Stimulated activated CD8-positive, alpha-beta memory T cell treated with anti-CD3 and anti-CD28 coated beads, Interleukin-2, amount 100 ng/mL, for 48 hours (primary cell): ENCODE results near the gene TMEM97.

Source experiments
- DNase-seq, 2 donors: peaks; one replicate each; pipeline ENCODE4 v3.0.0-alpha.2; 2020; ENCODE audit warnings: low read depth in 2 of 2

The TMEM97 gene

DNA sequence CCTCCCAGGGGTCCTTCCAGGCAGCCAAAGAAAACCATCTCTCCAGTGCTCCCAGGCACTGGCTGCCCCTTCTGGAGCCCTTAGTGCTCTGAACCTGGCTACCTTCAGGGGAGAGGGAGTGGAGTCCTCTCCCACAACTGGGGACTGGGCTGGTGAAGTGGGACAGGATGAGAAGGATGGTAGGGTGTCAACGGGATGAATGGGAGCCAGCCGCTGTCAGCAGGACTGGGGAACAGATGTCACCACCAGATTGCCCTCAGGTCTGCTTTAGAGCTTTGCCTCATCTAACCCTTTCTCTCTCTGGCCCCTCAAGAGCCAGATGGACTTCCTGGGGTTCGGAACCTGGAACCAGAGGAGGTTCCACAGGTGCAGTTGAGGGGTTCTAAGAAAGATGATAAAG, 46.5 kb downstream of the TMEM97 start:
- no peak for DNase-seq

DNA sequence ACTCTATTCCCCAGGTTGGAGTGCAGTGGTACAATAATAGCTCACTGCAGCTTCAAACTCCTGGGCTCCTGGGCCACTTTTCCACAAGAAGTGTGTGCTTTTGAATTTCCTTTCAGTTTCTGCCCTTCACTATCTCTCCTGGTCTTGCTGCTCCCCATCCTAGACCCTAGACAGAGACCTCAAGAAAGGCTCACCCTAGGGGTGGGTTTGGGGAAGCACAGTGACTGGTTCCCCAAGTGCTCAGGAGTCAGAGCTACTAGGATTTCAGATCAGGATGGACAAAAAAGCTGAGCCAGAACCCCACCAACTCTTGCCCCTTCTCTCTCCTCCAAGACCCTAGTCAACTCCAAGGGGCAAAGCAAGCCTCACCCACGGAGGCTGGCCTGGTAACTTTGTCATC, 47.6 kb downstream of the TMEM97 start:
- DNase-seq = no peak

DNA sequence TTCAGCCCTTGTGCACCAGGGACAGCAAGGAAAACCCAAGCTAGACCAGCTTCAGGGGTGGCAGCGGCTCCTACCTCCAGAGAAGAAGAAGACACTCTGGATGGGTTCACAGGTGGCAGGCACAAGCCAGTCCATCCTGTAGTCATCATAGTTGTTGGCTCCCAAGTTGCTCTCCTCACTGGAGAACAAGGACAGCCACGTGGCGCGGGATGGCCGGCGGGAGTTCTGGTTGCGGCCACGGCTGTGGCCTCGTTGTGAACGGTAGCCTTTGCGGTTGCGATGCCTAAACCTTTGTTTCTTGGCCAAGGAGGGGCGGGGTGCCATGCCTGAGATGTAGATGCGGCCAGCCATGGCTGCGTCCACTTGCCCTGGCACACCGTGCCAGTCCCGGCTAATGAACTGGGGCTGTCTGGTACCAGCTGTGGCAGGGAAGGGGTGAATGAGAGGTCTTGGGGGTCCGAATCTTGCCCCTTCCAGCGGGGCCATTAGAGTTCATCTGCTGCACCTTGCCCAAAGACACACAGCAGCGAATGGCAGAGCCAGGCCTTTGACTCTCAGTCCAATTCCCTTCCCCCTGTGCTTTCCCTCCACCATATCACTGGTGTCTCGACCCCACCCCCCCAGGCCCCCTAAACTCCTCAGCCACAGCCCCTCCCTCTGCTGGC, 48.8 kb downstream of the TMEM97 start:
- DNase-seq = no peak

DNA sequence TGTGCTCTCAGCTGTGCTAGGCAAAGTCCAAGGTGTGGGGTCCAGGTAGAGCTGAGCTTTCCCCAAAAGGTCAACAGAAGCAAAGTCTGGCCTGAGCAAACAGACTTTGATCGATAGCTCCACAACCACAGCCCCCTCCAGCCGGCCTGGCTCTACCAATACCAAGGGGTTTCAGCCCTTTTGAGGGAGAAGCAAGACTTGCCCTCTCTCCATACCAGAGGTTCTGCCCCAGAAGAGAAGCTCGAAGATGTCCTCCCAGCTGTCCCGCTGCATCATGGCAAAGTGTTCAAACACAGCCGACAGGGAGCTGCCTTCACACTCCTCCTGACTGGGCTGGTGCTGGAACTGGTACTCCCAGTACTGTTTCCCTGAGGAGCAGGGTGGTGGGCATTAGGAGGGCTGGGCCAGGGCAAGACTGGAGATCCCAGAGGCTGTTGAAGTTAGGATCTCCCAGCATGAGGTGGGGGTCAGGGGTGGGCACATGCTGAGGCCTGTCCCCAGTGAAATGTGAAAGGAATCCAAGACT, 49.4 kb downstream of the TMEM97 start:
- no peak for DNase-seq

DNA sequence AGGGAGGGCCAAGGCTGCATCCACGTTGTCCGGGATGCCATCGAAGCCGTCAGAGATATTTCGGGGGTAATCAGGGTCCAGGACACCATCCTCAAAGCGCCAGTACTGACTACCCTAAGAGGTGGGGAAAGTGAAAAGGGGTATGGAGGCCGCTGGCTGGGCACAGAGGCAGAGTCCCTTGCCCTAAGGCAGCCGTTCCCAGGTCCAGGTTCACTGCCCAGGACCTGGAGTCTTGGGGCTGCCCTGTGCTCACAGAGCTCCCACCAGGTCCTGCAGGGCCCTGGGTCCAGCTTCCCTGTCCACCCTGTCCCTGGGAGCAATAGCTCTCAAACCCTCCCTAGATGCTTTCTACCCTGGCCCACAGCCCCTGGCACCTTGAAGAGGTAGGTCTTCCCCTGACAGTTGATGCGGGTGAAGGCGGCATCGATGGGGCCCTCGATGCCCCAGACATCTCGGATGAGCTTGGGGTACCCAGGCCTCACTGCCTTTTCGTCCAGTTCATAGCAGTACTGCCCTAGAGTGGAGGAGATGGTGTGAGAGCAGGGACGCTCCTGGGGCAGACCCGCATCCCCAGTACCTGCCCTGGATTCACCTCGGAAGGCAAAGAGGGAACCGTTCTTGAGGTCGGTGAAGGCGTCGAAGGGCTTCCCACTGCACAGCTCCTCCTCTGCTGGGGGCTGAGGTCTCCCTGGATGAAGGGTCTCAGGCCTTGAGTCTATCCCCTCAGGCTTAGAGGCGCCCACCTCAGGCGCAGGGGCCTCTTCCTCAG, 50.1 kb downstream of the TMEM97 start:
- DNase-seq = no peak

DNA sequence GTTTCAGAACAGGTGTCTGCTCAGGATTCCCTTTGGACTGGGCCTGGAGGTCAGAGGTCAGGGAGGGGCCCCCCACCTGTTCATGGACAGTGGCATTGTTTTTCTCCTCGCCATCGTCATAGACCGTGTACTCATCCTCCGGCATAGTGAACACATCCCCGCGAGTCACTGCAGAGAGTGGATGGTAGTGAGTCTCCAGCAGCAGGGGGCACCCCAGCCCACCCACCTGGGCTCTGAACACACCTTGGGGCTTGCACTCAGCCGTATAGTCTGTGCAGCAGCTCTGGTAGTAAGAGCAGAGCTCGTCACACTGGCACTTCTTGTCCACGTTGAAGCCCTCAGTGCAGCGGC, 50.7 kb downstream of the TMEM97 start:
- DNase-seq = no peak

DNA sequence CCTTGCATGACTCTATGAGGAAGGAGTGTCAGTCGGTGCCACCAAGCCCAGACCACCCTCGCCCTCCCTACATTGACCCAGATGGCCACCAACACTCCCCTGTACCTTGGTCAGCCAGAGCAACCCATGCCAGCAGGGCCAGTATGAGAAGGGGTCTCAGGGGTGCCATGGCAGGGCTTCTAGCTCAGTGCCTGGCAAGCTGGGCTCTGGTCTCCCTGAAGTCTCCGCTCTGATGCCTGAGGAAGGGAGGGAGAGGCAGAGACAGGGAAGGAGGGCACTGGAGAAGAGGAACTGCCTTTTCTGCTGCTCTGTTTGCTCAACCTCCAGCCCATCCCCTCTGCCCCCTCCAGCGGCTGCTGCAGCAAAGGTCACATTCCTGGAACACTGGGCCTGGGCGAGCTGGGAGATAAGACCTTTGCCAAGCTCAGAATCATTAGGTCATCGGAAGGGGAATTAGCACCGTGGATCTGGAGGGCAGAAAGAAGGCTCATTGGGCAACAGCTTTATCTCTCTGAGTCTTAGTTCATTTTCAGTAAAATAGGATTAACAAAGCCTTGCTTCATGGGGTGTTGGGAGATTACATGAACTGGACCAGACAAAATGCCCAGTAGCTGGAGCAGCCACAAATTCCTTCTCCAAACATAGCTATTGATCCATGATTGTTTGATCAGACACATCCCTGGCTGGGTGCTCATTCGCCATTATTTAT, 51.2 kb downstream of the TMEM97 start, which contains the start of gene VTN:
Gene VTN (minus strand): TSS at position 273 of the 709 bp plus-strand sequence. CDS start 104 bp downstream, at position 169.
- DNase-seq = no peak

DNA sequence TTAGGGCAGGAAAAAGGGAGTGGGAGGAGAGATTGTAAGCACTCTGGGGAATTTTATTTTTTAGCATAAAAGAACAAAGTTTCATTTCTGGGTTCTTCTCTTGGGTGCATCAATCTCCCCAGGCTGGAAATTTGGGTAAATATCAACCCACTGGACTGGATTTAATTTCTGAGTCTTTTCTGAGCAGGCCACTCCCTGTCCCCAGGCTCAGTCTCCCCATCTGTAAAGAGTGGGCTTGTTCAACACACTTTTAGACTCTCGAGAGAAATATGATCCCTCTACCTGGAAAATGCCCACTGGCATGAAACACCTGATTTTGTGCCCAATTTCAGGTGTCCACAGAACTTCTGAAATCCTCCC, 51.7 kb downstream of the TMEM97 start:
- DNase-seq = no peak

DNA sequence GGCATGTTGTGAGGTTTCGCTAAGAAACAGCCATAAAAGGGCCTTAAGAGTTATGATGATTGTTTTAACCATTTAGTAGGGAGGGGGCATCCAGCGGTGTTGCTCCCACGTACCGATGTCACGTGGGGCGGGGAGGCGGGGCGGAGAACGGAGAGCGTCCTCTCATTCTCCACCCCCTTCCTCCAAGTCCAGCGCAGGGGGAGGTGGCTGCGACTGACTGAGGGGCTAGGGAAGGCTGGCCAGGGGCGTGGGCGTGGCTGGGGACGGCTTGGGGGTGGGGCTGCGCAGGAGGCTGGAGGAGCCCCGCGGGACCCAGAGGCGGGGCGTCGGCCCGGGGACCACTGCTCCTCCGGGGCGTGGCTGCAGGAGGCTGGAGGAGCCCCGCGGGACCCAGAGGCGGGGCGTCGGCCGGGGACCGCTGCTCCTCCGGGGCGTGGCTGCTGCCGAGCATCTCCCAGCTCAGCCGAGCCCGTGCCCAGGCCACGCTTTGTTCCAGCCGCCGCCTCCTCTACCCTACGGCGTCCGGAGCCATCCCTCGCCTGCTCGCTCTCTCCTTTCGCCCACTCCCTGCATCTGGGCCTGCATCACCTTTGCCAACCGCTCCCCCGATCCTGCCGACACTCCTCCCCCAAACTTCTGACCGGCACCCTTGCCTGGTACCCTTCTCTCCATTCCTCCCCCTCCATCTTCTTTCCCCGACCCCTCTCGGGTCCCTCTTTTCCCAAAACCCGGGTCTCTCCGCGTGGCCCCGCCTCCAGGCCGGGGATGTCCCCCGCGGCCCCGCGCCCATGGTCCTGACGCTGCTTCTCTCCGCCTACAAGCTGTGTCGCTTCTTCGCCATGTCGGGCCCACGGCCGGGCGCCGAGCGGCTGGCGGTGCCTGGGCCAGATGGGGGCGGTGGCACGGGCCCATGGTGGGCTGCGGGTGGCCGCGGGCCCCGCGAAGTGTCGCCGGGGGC, 52.5 kb downstream of the TMEM97 start, which contains the start of gene SARM1:
Gene SARM1 (plus strand): TSS at position 450 of the 958 bp plus-strand sequence. CDS start 339 bp downstream, at position 789.
- peak; percentile 86 to 89 for DNase-seq

DNA sequence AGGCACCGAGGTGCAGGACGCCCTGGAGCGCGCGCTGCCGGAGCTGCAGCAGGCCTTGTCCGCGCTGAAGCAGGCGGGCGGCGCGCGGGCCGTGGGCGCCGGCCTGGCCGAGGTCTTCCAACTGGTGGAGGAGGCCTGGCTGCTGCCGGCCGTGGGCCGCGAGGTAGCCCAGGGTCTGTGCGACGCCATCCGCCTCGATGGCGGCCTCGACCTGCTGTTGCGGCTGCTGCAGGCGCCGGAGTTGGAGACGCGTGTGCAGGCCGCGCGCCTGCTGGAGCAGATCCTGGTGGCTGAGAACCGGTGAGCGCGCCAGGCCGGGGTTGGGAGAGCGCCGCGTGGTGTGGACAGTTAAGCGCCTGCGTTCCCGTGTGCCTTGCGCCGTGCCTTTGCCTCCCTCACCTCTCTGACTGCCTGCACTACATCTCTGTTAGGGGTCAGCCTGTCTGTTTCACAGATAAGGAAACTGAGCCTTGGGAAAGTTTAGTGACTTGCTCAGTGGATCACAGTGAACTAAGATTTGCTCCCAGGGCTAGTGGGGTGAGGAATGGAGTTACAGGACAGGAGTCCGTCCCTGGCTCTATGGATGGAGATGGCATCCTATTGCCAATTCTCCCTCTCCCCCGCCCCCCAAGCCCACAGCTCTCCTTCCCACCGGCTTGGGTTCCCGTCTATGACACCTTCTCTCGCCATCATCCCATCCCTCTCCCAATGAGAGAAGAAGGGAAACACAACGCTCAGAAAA, 53.4 kb downstream of the TMEM97 start:
- peak in 1 of 2 donors; percentile 13 for DNase-seq

DNA sequence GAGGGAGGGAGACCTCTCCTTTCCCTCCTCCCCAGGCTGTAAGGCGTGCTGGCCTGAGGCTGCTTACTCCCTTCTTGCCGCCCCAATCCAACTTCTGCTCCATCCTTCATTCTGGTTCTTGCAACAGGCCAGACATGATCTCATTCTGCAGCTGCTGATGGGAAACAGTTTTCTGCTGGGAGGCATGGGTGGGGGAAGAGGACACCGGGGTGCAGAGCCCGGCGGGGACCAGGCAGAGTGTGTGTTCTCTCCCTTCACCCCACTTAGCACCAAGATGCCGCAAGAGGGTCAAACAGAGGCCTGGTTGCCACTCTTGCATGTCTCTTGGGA, 53.9 kb downstream of the TMEM97 start:
- no peak for DNase-seq
